CD4-positive, alpha-beta T cell treated with Interleukin-2 at 100 ng/mL for 4 hours (primary cell): ENCODE data around the gene N4BP2L2.

Experiments
- DNase-seq: peaks from one replicate; pipeline ENCODE4 v3.0.0-alpha.2; 2020; ENCODE audit warnings: low spot score

N4BP2L2 gene

GRCh38 chr13:32530841-32531253, 7.7 kb downstream of the N4BP2L2 start:
- DNase-seq = peak; percentile 33

- DNase-seq = no peak
Measured at GRCh38 chr13:32528358-32528757, 10.2 kb downstream of the N4BP2L2 start.

GRCh38 chr13:32527151-32527550, 11.4 kb downstream of the N4BP2L2 start:
- DNase-seq = no peak

- DNase-seq = no peak
Measured at GRCh38 chr13:32525766-32526165, 12.8 kb downstream of the N4BP2L2 start.

- no peak for DNase-seq
Measured at GRCh38 chr13:32515246-32515645, 23.3 kb downstream of the N4BP2L2 start.

- no peak for DNase-seq
Measured at GRCh38 chr13:32511482-32511881, 27.1 kb downstream of the N4BP2L2 start.

- DNase-seq = no peak
Measured at GRCh38 chr13:32504876-32505275, 33.7 kb downstream of the N4BP2L2 start.

GRCh38 chr13:32504263-32504662, 34.3 kb downstream of the N4BP2L2 start:
- no peak for DNase-seq

- no peak for DNase-seq
Measured at GRCh38 chr13:32503727-32504126, 34.9 kb downstream of the N4BP2L2 start.

- DNase-seq = no peak
Measured at GRCh38 chr13:32501064-32501463, 37.5 kb downstream of the N4BP2L2 start.

- no peak for DNase-seq
Measured at GRCh38 chr13:32499538-32500210, 38.9 kb downstream of the N4BP2L2 start.

GRCh38 chr13:32497589-32497988, 41.0 kb downstream of the N4BP2L2 start:
- DNase-seq = no peak

- DNase-seq = no peak
Measured at GRCh38 chr13:32496599-32497160, 41.9 kb downstream of the N4BP2L2 start.

GRCh38 chr13:32495841-32496240, 42.8 kb downstream of the N4BP2L2 start:
- no peak for DNase-seq

GRCh38 chr13:32495429-32495828, 43.2 kb downstream of the N4BP2L2 start:
- no peak for DNase-seq

- no peak for DNase-seq
Measured at GRCh38 chr13:32491028-32491427, 47.6 kb downstream of the N4BP2L2 start.

- DNase-seq = no peak
Measured at GRCh38 chr13:32476892-32477291, 61.7 kb downstream of the N4BP2L2 start.

GRCh38 chr13:32476021-32476731, 62.4 kb downstream of the N4BP2L2 start:
- no peak for DNase-seq

GRCh38 chr13:32474999-32475792, 63.4 kb downstream of the N4BP2L2 start:
- no peak for DNase-seq

GRCh38 chr13:32473650-32474049, 64.9 kb downstream of the N4BP2L2 start:
- DNase-seq = no peak

GRCh38 chr13:32472194-32472621, 66.4 kb downstream of the N4BP2L2 start:
- DNase-seq = no peak

- DNase-seq = no peak
Measured at GRCh38 chr13:32471187-32471922, 67.2 kb downstream of the N4BP2L2 start.
